GM19463 (cell line): ENCODE measurements around the gene CDCA4.

ENCODE experiments used
- ATAC-seq: cut with Tn5 transposase; IDR thresholded peaks from one replicate; pipeline ENCODE4 v1.9.1; 2021; ENCODE audit warnings: mild to moderate bottlenecking, moderate library complexity; ENCODE audit not compliant: unreplicated experiment

CDCA4 gene

GRCh38 chr14:104977008-104977680 is 43.7 kb downstream of the CDCA4 start:
- no peak for ATAC-seq

GRCh38 chr14:104976198-104977007 is 44.5 kb downstream of the CDCA4 start:
- peak; percentile 66 for ATAC-seq

GRCh38 chr14:104975481-104976197 is 45.2 kb downstream of the CDCA4 start:
- ATAC-seq: no peak

- no peak for ATAC-seq
Observed at GRCh38 chr14:104974665-104975390, 46.1 kb downstream of the CDCA4 start.

DNA sequence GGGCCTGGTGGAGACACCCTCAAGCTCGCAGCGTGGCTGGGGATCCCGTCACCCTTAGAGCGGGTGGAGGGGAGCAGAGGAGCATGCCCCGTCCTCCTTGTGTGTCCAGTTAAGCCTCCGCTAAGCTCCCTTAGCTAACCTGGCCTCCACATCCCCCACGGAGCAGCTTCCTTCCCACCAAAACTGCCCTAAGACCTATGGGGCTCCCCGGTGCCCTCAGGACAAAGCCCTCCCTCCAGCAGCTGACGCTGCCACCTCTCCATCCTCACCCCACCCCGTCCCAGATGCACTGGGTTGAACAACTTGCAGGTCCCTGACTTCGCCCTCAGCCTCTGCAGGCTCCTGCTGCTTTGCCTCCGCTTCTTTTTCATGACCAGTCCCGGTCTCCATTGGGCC is 46.7 kb downstream of the CDCA4 start:
- no peak for ATAC-seq

DNA sequence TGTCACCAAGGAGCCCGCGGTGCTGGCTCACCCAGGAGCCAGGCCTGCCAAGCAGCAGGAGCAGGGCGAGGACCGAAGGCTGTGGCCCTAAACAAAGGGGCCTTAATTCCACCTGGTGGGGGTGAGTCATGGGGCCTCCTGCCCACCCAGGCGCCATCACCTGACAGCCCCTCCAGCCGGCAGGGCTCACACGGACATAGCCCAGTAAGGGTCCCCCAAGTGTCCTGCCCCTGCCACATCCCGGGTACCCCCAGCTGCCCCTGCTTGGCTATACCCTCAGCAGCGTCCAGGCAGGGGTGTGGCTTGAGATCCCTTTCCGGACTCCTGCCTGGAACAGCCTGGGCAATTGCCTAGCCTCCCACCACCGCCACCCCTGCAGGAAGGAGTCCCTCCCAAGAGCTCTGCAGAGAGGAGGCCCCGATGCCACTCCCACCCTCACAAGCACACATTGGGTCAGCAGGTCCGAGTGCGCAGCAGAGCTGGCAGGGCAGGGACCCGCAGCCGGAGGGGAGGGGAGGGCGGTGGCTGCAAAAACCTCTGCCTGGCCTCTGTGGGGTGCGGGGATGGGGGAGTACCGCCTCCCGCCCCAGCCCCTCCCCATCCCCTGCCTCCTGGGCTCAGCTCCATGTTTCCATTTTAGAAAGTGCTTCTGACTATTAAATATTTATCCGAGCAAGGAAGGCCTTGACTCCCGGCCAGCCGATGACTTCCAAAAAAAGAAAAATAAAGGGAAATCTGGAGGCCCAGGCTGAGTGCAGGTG is 47.3 kb downstream of the CDCA4 start:
- ATAC-seq: no peak

- ATAC-seq: no peak
Observed at GRCh38 chr14:104973135-104973384, 47.8 kb downstream of the CDCA4 start.

DNA sequence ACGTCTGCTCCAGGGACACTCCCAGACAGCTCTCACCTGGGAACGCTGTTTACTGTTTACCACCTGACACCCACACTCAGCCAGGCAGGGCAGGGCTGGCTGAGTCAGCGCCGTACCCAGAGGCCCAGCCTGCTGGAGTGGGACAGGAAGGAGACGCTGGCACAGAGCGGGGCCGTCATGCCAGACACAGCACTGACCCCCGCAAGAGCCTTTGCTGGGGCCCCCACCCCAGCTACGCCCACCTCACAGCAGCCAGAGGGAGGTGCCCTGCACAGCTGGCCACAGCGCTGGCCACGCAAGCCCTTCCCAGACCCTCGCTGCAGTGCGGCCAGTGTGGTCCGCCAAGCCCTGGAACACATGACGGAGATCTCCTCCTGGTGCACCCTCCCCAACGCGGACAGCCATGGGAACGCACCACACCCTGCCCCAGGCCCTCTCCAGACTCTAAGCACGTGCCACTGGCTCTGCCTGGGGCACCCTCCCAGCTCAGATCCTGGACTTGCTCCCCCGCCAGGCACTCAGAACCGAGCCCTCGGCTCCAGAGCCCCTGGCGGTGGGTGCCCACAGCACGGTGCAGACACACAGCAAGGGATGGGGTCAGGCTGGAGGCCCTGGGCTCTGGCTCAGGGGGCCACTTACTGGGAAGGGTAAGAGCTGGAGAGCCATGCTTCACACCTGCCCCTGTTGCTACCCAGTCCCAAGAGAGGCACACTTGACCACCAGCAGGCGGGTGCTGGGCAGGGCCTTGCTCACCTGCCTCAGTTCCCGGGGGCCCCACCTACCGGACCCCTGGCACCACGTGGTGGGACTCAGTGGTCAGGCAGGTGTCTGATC is 48.4 kb downstream of the CDCA4 start:
- no peak for ATAC-seq

GRCh38 chr14:104971447-104972240 is 49.2 kb downstream of the CDCA4 start:
- no peak for ATAC-seq

GRCh38 chr14:104970231-104971068 is 50.4 kb downstream of the CDCA4 start:
- no peak for ATAC-seq

- ATAC-seq: no peak
Observed at GRCh38 chr14:104969741-104970230, 51.1 kb downstream of the CDCA4 start.

GRCh38 chr14:104968541-104969401 is 52.1 kb downstream of the CDCA4 start:
- ATAC-seq: no peak

DNA sequence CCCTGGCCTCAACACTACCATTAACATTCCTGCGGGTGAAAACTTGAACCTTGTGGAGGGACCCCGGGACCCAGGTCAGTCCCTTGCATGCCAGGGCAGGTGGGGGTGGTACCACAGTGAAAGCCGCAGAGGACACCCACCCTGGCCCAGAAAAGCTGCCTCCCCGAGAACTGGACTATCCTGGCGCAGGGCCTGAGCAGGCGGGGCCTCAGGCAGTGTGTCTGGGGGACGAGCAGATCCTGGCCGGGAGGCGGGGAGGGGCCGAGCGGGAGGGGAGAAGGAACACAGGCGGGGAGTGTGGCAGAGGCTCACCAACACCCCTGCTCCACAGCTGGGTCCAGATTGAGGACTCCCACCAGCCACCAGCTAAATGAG is 52.7 kb downstream of the CDCA4 start:
- no peak for ATAC-seq

DNA sequence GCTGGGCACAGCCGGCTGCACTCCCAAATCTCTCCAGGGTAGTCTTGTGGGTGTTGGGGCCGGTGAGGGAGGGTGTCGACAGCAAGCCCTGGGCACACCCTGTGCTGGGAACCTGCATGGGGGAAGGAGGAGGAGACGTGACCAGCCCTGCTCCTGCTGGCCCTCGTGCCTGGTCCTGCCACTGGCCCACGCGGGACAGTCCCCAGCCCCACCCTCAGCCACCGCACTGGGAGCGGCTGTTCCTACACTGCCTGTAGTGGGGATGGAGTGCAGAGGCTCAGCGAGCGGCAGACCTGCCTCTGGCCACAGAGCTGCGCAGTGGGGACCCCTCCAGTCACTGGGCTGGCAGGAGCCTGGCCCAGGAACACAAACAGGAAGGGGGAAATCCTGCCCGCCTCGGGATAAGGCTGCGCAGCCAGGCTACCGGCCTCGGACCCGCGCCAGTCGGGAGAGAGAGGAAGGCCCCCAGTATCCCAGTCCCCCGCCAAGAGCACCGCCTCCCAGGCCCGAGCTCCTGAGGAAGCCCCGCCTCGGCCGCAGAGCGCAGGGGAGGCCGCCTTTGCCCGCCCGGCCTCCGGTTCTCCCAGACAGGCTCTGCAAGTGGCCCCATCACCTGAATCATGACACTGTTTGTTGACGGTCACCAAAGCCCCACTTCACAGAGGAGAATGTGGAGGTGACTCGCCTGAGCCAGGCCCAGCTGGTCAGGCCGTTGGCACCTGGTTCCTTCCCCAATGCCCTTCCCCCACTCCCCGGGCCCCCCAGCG is 53.3 kb downstream of the CDCA4 start:
- no peak for ATAC-seq

DNA sequence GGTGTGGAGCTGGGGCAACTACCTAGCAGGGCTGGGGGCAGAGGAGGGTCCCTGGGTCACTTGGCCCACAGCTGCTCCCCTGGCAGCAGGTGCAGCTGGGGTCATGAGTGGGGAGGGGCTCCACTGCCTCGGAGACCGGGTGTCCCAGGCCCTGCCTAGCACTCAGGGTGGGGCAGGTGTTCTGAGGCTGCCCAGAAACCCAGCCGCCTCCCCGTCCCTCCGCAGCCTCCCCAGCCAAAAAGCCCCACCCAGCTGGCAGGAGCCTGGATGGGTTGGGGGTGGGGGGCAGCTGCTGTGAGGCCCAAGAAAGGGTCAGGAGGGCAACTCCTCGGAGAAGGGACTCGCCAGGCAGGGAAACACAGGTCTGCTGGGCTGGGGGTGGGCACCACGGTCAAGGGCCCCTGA is 53.9 kb downstream of the CDCA4 start:
- ATAC-seq: no peak

GRCh38 chr14:104966261-104966865 is 54.5 kb downstream of the CDCA4 start:
- no peak for ATAC-seq
